Glutamatergic neuron (in vitro differentiated cells): ENCODE measurements around the gene SLC17A7. TPM values are rescaled to one million over a fixed set of nuclear protein-coding genes. Genes with fewer than 3 reads are reported as not detected.

ENCODE experiments used
- DNase-seq: peaks from one replicate; pipeline ENCODE4 v3.0.0; 2022
- H3K27ac Mint-ChIP-seq: one replicate; pipeline ENCODE4 v1.8.0; 2020; ENCODE audit warnings: mild to moderate bottlenecking, mixed read lengths, inconsistent platforms; ENCODE audit not compliant: unreplicated experiment
- H3K27me3 Mint-ChIP-seq: one replicate; pipeline ENCODE4 v1.8.0; 2020; ENCODE audit warnings: mild to moderate bottlenecking, moderate library complexity, mixed read lengths, inconsistent platforms; ENCODE audit not compliant: unreplicated experiment
- H3K36me3 Mint-ChIP-seq: one replicate; pipeline ENCODE4 v1.8.0; 2020; ENCODE audit warnings: mild to moderate bottlenecking, mixed read lengths, inconsistent platforms; ENCODE audit not compliant: unreplicated experiment
- H3K4me1 Mint-ChIP-seq: one replicate; pipeline ENCODE4 v1.8.0; 2020; ENCODE audit warnings: mild to moderate bottlenecking, low read depth, mixed read lengths, inconsistent platforms; ENCODE audit not compliant: unreplicated experiment
- H3K4me3 Mint-ChIP-seq: one replicate; pipeline ENCODE4 v1.8.0; 2020; ENCODE audit warnings: mild to moderate bottlenecking, mixed read lengths, inconsistent platforms; ENCODE audit not compliant: unreplicated experiment
- H3K9me3 Mint-ChIP-seq: one replicate; pipeline ENCODE4 v1.8.0; 2020; ENCODE audit warnings: mild to moderate bottlenecking, moderate library complexity, mixed read lengths, inconsistent platforms; ENCODE audit not compliant: unreplicated experiment
- total RNA-seq: library from RNA; stranded (reverse); fragmentation: NEBNext Ultra II Directional; extraction: Animal tissue kit (Norgen Biotek cat#: 25700); gene quantifications from one replicate; pipeline ENCODE4 v1.2.1, GENCODE V29; 2021; ENCODE audit not compliant: unreplicated experiment
- TF ChIP-seq, protein P1 (sequence below): fragments of 200-600 bp; sonication (generic); IDR thresholded peaks from one replicate; pipeline ENCODE4 v1.5.0; 2021; ENCODE audit not compliant: partially characterized antibody, unreplicated experiment

Gene SLC17A7
- total RNA-seq, 1 donor from 2014 or later, result 188 TPM

GRCh38 chr19:49481020-49481683 is 39.8 kb upstream of the SLC17A7 start:
- TF ChIP-seq, protein P1, sequence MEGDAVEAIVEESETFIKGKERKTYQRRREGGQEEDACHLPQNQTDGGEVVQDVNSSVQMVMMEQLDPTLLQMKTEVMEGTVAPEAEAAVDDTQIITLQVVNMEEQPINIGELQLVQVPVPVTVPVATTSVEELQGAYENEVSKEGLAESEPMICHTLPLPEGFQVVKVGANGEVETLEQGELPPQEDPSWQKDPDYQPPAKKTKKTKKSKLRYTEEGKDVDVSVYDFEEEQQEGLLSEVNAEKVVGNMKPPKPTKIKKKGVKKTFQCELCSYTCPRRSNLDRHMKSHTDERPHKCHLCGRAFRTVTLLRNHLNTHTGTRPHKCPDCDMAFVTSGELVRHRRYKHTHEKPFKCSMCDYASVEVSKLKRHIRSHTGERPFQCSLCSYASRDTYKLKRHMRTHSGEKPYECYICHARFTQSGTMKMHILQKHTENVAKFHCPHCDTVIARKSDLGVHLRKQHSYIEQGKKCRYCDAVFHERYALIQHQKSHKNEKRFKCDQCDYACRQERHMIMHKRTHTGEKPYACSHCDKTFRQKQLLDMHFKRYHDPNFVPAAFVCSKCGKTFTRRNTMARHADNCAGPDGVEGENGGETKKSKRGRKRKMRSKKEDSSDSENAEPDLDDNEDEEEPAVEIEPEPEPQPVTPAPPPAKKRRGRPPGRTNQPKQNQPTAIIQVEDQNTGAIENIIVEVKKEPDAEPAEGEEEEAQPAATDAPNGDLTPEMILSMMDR, result no peak
- peaks cover 2% of the 10 kb centered on the region for H3K9me3 Mint-ChIP-seq
- peaks cover 2% of the 10 kb centered on the region for H3K27me3 Mint-ChIP-seq
- no peaks in the 10 kb centered on the region for H3K36me3 Mint-ChIP-seq
- no peak for DNase-seq
- H3K4me3 Mint-ChIP-seq, result no peak overlapping the region
- no peaks in the 10 kb centered on the region for H3K4me1 Mint-ChIP-seq
- H3K27ac Mint-ChIP-seq, result no peak overlapping the region

DNA sequence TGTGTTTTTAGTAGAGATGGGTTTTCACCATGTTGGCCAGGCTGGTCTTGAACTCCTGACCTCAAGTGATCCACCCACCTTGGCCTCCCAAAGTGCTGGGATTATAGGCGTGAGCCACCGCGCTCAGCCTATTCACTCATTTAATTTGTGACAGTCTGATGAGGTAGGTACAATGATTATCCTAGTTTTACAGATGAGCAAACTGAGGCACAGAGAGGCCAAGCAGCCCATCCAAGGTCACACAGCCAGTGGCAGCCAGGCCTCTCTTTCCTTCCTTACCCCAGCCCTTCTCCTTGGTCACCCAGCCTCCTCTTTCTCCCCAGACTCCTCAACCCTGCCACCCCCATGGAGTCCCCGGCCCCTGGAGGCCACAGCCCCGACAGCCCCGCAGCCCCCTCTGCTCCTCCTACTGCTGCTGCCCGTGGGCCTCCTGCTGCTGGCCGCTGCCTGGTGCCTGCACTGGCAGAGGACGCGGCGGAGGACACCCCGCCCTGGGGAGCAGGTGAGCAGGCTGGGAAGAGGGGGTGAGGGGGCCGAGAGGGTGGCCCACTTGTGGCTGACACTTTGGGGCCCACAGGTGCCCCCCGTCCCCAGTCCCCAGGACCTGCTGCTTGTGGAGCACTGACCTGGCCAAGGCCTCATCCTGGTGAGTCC is 38.8 kb upstream of the SLC17A7 start:
- DNase-seq, result no peak
- H3K9me3 Mint-ChIP-seq, result peaks cover 2% of the 10 kb centered on the region
- H3K4me1 Mint-ChIP-seq, result peaks cover 2% of the 10 kb centered on the region
- TF ChIP-seq, protein P1, result no peak
- H3K27ac Mint-ChIP-seq, result no peak overlapping the region
- peaks cover 4% of the 10 kb centered on the region for H3K27me3 Mint-ChIP-seq
- no peak overlapping the region for H3K4me3 Mint-ChIP-seq
- no peaks in the 10 kb centered on the region for H3K36me3 Mint-ChIP-seq

DNA sequence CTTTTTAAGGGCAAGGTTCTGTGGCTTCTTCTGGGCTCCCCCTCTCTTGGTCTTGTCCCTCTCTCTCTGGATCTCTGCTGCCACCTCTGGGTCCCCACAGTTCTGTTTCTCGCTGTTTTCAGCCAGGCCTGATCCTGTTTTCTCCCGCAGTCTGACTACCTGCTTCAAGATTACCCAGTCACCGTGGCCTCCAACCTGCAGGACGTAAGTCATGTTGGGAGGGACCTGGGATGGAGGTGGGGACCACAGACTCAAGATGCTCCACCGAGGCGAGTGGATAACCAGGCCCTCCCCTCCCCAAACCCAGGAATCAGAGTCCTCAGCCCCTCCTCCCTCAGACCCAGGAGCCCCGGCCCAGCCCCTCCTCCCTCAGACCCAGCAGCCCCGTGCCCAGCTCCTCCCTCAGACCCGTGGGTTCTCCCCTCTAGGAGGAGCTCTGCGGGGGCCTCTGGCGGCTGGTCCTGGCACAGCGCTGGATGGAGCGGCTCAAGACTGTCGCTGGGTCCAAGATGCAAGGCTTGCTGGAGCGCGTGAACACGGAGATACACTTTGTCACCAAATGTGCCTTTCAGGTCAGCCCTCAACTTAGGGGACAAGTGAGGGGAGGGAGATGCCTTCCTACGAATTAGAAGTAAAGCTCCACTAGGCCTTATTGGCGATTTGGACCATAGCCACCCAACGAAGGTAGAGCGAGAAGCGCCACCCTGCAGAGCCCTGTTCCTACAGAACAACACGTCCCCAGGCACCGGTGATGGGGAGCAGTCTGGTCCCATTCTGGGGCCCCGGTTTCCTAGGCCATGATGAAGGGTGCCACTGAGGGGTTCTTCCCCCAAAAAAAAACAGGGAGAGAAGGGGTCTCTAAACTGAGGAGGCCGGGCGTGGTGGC is 34.9 kb upstream of the SLC17A7 start:
- TF ChIP-seq, protein P1, result peak; percentile 53
- Mint-ChIP-seq H3K4me1 (peaks cover 4% of the 10 kb centered on the region), H3K4me3 (peak overlapping the region; percentile 48), H3K36me3 (no peaks in the 10 kb centered on the region), H3K27me3 (peaks cover 6% of the 10 kb centered on the region), H3K9me3 (peaks cover 3% of the 10 kb centered on the region), H3K27ac (peak overlapping the region; percentile 73)
- DNase-seq, result peak; percentile 92

GRCh38 chr19:49475191-49475917 is 34.0 kb upstream of the SLC17A7 start:
- Mint-ChIP-seq H3K4me1 (peaks cover 7% of the 10 kb centered on the region), H3K4me3 (peak overlapping the region; percentile 65), H3K36me3 (no peaks in the 10 kb centered on the region), H3K9me3 (peaks cover 3% of the 10 kb centered on the region), H3K27me3 (peaks cover 6% of the 10 kb centered on the region), H3K27ac (peak overlapping the region; percentile 94)
- no peak for DNase-seq
- TF ChIP-seq, protein P1, result no peak
